ENCODE results near the gene DSC2.

GRCh38 chr18:31040686-31041270, 61.4 kb downstream of the DSC2 start:
- TF ChIP-seq CTCF (IDR thresholded peaks at IDR 0.05; ENCODE audit: extremely low read depth in 1 of 2, insufficient read depth in 1 of 2, low read depth in 1 of 2, low read length in 2 of 2): no peak
- TF ChIP-seq POLR2A (IDR thresholded peaks at IDR 0.05; ENCODE audit: low read depth, low read length): no peak
- no peak for TF ChIP-seq POLR2AphosphoS5 (IDR thresholded peaks at IDR 0.05; ENCODE audit: insufficient read depth, low read depth, low read length)
- TF ChIP-seq EZH2 (IDR thresholded peaks at IDR 0.05; ENCODE audit: borderline replicate concordance, low read depth, low read length, severe bottlenecking): no peak
- TF ChIP-seq, protein P1, sequence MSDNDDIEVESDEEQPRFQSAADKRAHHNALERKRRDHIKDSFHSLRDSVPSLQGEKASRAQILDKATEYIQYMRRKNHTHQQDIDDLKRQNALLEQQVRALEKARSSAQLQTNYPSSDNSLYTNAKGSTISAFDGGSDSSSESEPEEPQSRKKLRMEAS (IDR thresholded peaks at IDR 0.05; ENCODE audit: insufficient read depth, insufficient read length): no peak
